Medulla oblongata (tissue), 1 donor: ENCODE measurements around the gene CACNA2D1.

Experiments
- DNase-seq: peaks from one replicate; pipeline ENCODE4 v3.0.0-alpha.2; 2015; ENCODE audit errors: extremely low spot score

CACNA2D1 gene

GRCh38 chr7:82230811-82231581 is 212.6 kb downstream of the CACNA2D1 start:
- DNase-seq: peak; percentile 39

- no peak for DNase-seq
Observed at GRCh38 chr7:82229164-82229563, 214.4 kb downstream of the CACNA2D1 start.

GRCh38 chr7:82226191-82226590 is 217.4 kb downstream of the CACNA2D1 start:
- DNase-seq: no peak

GRCh38 chr7:82224529-82224928 is 219.0 kb downstream of the CACNA2D1 start:
- no peak for DNase-seq

GRCh38 chr7:82223580-82223979 is 220.0 kb downstream of the CACNA2D1 start:
- DNase-seq: no peak

GRCh38 chr7:82221152-82221674 is 222.4 kb downstream of the CACNA2D1 start:
- no peak for DNase-seq

GRCh38 chr7:82212466-82212865 is 231.1 kb downstream of the CACNA2D1 start:
- DNase-seq: no peak

GRCh38 chr7:82211333-82211732 is 232.2 kb downstream of the CACNA2D1 start:
- no peak for DNase-seq

GRCh38 chr7:82210416-82211184 is 233.0 kb downstream of the CACNA2D1 start:
- DNase-seq: no peak

- no peak for DNase-seq
Observed at GRCh38 chr7:82209179-82209747, 234.3 kb downstream of the CACNA2D1 start.

- no peak for DNase-seq
Observed at GRCh38 chr7:82204694-82205093, 238.9 kb downstream of the CACNA2D1 start.

- DNase-seq: no peak
Observed at GRCh38 chr7:82202965-82203364, 240.6 kb downstream of the CACNA2D1 start.

GRCh38 chr7:82202107-82202506 is 241.5 kb downstream of the CACNA2D1 start:
- no peak for DNase-seq

- DNase-seq: no peak
Observed at GRCh38 chr7:82200601-82201000, 243.0 kb downstream of the CACNA2D1 start.

GRCh38 chr7:82194016-82194643 is 249.4 kb downstream of the CACNA2D1 start:
- DNase-seq: no peak

- DNase-seq: no peak
Observed at GRCh38 chr7:82188636-82189035, 254.9 kb downstream of the CACNA2D1 start.

GRCh38 chr7:82185443-82185842 is 258.1 kb downstream of the CACNA2D1 start:
- no peak for DNase-seq

GRCh38 chr7:82183634-82184033 is 259.9 kb downstream of the CACNA2D1 start:
- no peak for DNase-seq

- DNase-seq: no peak
Observed at GRCh38 chr7:82179311-82179710, 264.3 kb downstream of the CACNA2D1 start.

GRCh38 chr7:82175319-82175718 is 268.3 kb downstream of the CACNA2D1 start:
- DNase-seq: no peak

- DNase-seq: no peak
Observed at GRCh38 chr7:82173400-82174021, 270.1 kb downstream of the CACNA2D1 start.

- no peak for DNase-seq
Observed at GRCh38 chr7:82172881-82173280, 270.7 kb downstream of the CACNA2D1 start.
